Activated CD4-positive, alpha-beta memory T cell treated with anti-CD3 and anti-CD28 coated beads, Interleukin-2, amount 10 ng/mL, durations not matched to agents 7 days and 5 days (primary cell): ENCODE results near the gene AP5Z1. TPM values are rescaled to one million over a fixed set of nuclear protein-coding genes. Genes with fewer than 3 reads are reported as not detected.
A peak's percentile ranks its signal among the peaks of the same experiment; 100 is the strongest.

Source experiments
- CTCF ChIA-PET: fragments of 350-600 bp; sonication (Branson Sonifier 250); formaldehyde crosslinking; loops from one replicate; lab custom pipeline; 2021; ENCODE audit warnings: antibody characterized with exemption, inconsistent platforms; lab: Charles Lee
- POLR2A ChIA-PET: fragments of 350-600 bp; sonication (Branson Sonifier 250); formaldehyde crosslinking; loops from one replicate; lab custom pipeline; 2021; ENCODE audit warnings: antibody characterized with exemption; lab: Charles Lee
- DNase-seq: peaks from one replicate; pipeline ENCODE4 v3.0.0-alpha.2; 2020
- H3K27ac Mint-ChIP-seq: one replicate; pipeline ENCODE4 v1.8.0; 2021; ENCODE audit warnings: mild to moderate bottlenecking, mixed read lengths
- H3K27me3 Mint-ChIP-seq: one replicate; pipeline ENCODE4 v1.8.0; 2021; ENCODE audit warnings: mixed read lengths
- H3K36me3 Mint-ChIP-seq: one replicate; pipeline ENCODE4 v1.8.0; 2021; ENCODE audit warnings: low read depth, mixed read lengths
- H3K4me1 Mint-ChIP-seq: one replicate; pipeline ENCODE4 v1.8.0; 2021; ENCODE audit warnings: mixed read lengths
- H3K4me3 Mint-ChIP-seq: one replicate; pipeline ENCODE4 v1.8.0; 2021; ENCODE audit warnings: mild to moderate bottlenecking, mixed read lengths
- H3K9me3 Mint-ChIP-seq: one replicate; pipeline ENCODE4 v1.8.0; 2021; ENCODE audit warnings: mixed read lengths
- total RNA-seq, 2 experiments: library from RNA; stranded (reverse); gene quantifications; one replicate each; pipeline ENCODE4 v1.2.3, GENCODE V29; 2021

AP5Z1 gene
- total RNA-seq, 2 experiments from 2014 or later = 57.5 to 60.6 TPM

GRCh38 chr7:4738711-4739527 is 36.5 kb upstream of the AP5Z1 start:
- POLR2A ChIA-PET = interaction anchor here (2.4 kb wide), 1 partner anchor 37 kb away, joined by 18 read pairs; the partner anchor contains the start of gene AP5Z1
- no peaks in the 10 kb centered on the region for H3K9me3 Mint-ChIP-seq
- H3K4me3 Mint-ChIP-seq = peak overlapping the region; percentile 56
- peak overlapping the region; percentile 67 for H3K27ac Mint-ChIP-seq
- peaks cover 50% of the 10 kb centered on the region for H3K4me1 Mint-ChIP-seq
- H3K27me3 Mint-ChIP-seq = no peaks in the 10 kb centered on the region
- CTCF ChIA-PET = interaction anchor here (0.6 kb wide), 2 partner anchors 1338 to 1910 kb away, joined by 3 to 4 read pairs; no protein-coding TSS in a partner anchor
- DNase-seq = no peak
- peaks cover 22% of the 10 kb centered on the region for H3K36me3 Mint-ChIP-seq

GRCh38 chr7:4739528-4739992 is 35.9 kb upstream of the AP5Z1 start:
- H3K4me1 Mint-ChIP-seq = peaks cover 51% of the 10 kb centered on the region
- POLR2A ChIA-PET = interaction anchor here (2.4 kb wide), 1 partner anchor 36 kb away, joined by 18 read pairs; the partner anchor contains the start of gene AP5Z1
- peak overlapping the region; percentile 67 for H3K27ac Mint-ChIP-seq
- H3K4me3 Mint-ChIP-seq = peak overlapping the region; percentile 56
- H3K27me3 Mint-ChIP-seq = no peaks in the 10 kb centered on the region
- CTCF ChIA-PET = interaction anchor here (0.6 kb wide), 1 partner anchor 1910 kb away, joined by 4 read pairs; no protein-coding TSS in a partner anchor
- peak; percentile 32 for DNase-seq
- H3K36me3 Mint-ChIP-seq = peaks cover 25% of the 10 kb centered on the region
- no peaks in the 10 kb centered on the region for H3K9me3 Mint-ChIP-seq

- no peak overlapping the region for H3K4me3 Mint-ChIP-seq
- ChIA-PET CTCF (no interaction called here), POLR2A (no interaction called here)
- H3K4me1 Mint-ChIP-seq = peaks cover 55% of the 10 kb centered on the region
- peaks cover 25% of the 10 kb centered on the region for H3K36me3 Mint-ChIP-seq
- H3K27me3 Mint-ChIP-seq = no peaks in the 10 kb centered on the region
- DNase-seq = no peak
- no peaks in the 10 kb centered on the region for H3K9me3 Mint-ChIP-seq
- no peak overlapping the region for H3K27ac Mint-ChIP-seq
These were observed 34.6 kb upstream of the AP5Z1 start for GRCh38 chr7:4740796-4741195.

GRCh38 chr7:4742051-4742573 is 33.3 kb upstream of the AP5Z1 start:
- Mint-ChIP-seq H3K9me3 (no peaks in the 10 kb centered on the region), H3K27me3 (no peaks in the 10 kb centered on the region), H3K4me1 (peaks cover 66% of the 10 kb centered on the region), H3K27ac (peak overlapping the region; percentile 19), H3K36me3 (peaks cover 31% of the 10 kb centered on the region), H3K4me3 (no peak overlapping the region)
- DNase-seq = no peak
- CTCF ChIA-PET = no interaction called here
- POLR2A ChIA-PET = interaction anchor here (8.0 kb wide), 1 partner anchor 33 kb away, joined by 79 read pairs; the partner anchor contains the start of gene AP5Z1

GRCh38 chr7:4742852-4743251 is 32.6 kb upstream of the AP5Z1 start:
- Mint-ChIP-seq H3K36me3 (peaks cover 33% of the 10 kb centered on the region), H3K27ac (peak overlapping the region; percentile 45), H3K4me3 (no peak overlapping the region), H3K9me3 (no peaks in the 10 kb centered on the region), H3K4me1 (peaks cover 68% of the 10 kb centered on the region), H3K27me3 (no peaks in the 10 kb centered on the region)
- DNase-seq = no peak
- ChIA-PET CTCF (interaction anchor here (2.9 kb wide), 1 partner anchor 101 kb away, joined by 12 read pairs; no protein-coding TSS in a partner anchor), POLR2A (interaction anchor here (4.6 to 8.0 kb wide), 2 partner anchors 32 to 60 kb away, joined by 25 to 79 read pairs; partner anchors contain the start of genes AP5Z1 and FOXK1)

GRCh38 chr7:4744391-4745264 is 30.8 kb upstream of the AP5Z1 start:
- peak overlapping the region; percentile 85 for H3K4me3 Mint-ChIP-seq
- H3K27me3 Mint-ChIP-seq = no peaks in the 10 kb centered on the region
- ChIA-PET POLR2A (interaction anchor here (1.8 to 8.0 kb wide), 5 partner anchors 10 to 103 kb away, joined by 9 to 79 read pairs (median 25); partner anchors contain the start of genes AP5Z1 and FOXK1), CTCF (interaction anchor here (0.8 to 2.9 kb wide), 7 partner anchors 9 to 102 kb away, joined by 3 to 12 read pairs (median 3); partner anchors contain the start of gene AP5Z1)
- H3K27ac Mint-ChIP-seq = peak overlapping the region; percentile 98
- peak; percentile 81 for DNase-seq
- peaks cover 64% of the 10 kb centered on the region for H3K4me1 Mint-ChIP-seq
- H3K9me3 Mint-ChIP-seq = no peaks in the 10 kb centered on the region
- H3K36me3 Mint-ChIP-seq = peaks cover 45% of the 10 kb centered on the region

- ChIA-PET CTCF (interaction anchor here (0.8 to 2.9 kb wide), 7 partner anchors 9 to 103 kb away, joined by 3 to 12 read pairs (median 3); partner anchors contain the start of gene AP5Z1), POLR2A (interaction anchor here (1.7 to 8.0 kb wide), 7 partner anchors 10 to 104 kb away, joined by 4 to 79 read pairs (median 13); partner anchors contain the start of genes AP5Z1 and FOXK1)
- H3K27ac Mint-ChIP-seq = peak overlapping the region; percentile 98
- no peaks in the 10 kb centered on the region for H3K9me3 Mint-ChIP-seq
- no peak for DNase-seq
- peaks cover 60% of the 10 kb centered on the region for H3K4me1 Mint-ChIP-seq
- peak overlapping the region; percentile 85 for H3K4me3 Mint-ChIP-seq
- H3K36me3 Mint-ChIP-seq = peaks cover 45% of the 10 kb centered on the region
- no peaks in the 10 kb centered on the region for H3K27me3 Mint-ChIP-seq
These were observed 30.0 kb upstream of the AP5Z1 start for GRCh38 chr7:4745265-4745919.

- Mint-ChIP-seq H3K27ac (peak overlapping the region; percentile 98), H3K4me3 (peak overlapping the region; percentile 85), H3K36me3 (peaks cover 43% of the 10 kb centered on the region), H3K4me1 (peaks cover 60% of the 10 kb centered on the region), H3K27me3 (no peaks in the 10 kb centered on the region), H3K9me3 (no peaks in the 10 kb centered on the region)
- ChIA-PET CTCF (interaction anchor here (0.8 to 2.9 kb wide), 7 partner anchors 8 to 105 kb away, joined by 3 to 12 read pairs (median 3); no protein-coding TSS in a partner anchor), POLR2A (interaction anchor here (1.1 to 8.0 kb wide), 8 partner anchors 9 to 105 kb away, joined by 3 to 79 read pairs (median 10); partner anchors contain the start of genes AP5Z1 and FOXK1)
- DNase-seq = peak; percentile 50
These were observed 29.2 kb upstream of the AP5Z1 start for GRCh38 chr7:4745971-4746919.

GRCh38 chr7:4747013-4747412 is 28.4 kb upstream of the AP5Z1 start:
- CTCF ChIA-PET = interaction anchor here (0.8 kb wide), 1 partner anchor 105 kb away, joined by 3 read pairs; no protein-coding TSS in a partner anchor
- H3K4me1 Mint-ChIP-seq = peaks cover 56% of the 10 kb centered on the region
- H3K4me3 Mint-ChIP-seq = no peak overlapping the region
- POLR2A ChIA-PET = interaction anchor here (1.1 to 8.0 kb wide), 7 partner anchors 8 to 105 kb away, joined by 3 to 79 read pairs (median 8); partner anchors contain the start of genes AP5Z1 and FOXK1
- DNase-seq = no peak
- peaks cover 38% of the 10 kb centered on the region for H3K36me3 Mint-ChIP-seq
- H3K9me3 Mint-ChIP-seq = no peaks in the 10 kb centered on the region
- no peaks in the 10 kb centered on the region for H3K27me3 Mint-ChIP-seq
- peak overlapping the region; percentile 98 for H3K27ac Mint-ChIP-seq

GRCh38 chr7:4747746-4748145 is 27.7 kb upstream of the AP5Z1 start:
- POLR2A ChIA-PET = interaction anchor here (1.1 to 8.0 kb wide), 4 partner anchors 23 to 106 kb away, joined by 3 to 79 read pairs (median 30); partner anchors contain the start of genes AP5Z1 and FOXK1
- H3K4me1 Mint-ChIP-seq = peaks cover 58% of the 10 kb centered on the region
- H3K4me3 Mint-ChIP-seq = no peak overlapping the region
- H3K27ac Mint-ChIP-seq = peak overlapping the region; percentile 41
- DNase-seq = no peak
- H3K27me3 Mint-ChIP-seq = no peaks in the 10 kb centered on the region
- H3K36me3 Mint-ChIP-seq = peaks cover 32% of the 10 kb centered on the region
- CTCF ChIA-PET = interaction anchor here (1.1 kb wide), 1 partner anchor 106 kb away, joined by 3 read pairs; no protein-coding TSS in a partner anchor
- H3K9me3 Mint-ChIP-seq = no peaks in the 10 kb centered on the region
